ENCODE measurements around the gene PLD1.

PLD1 gene

DNA sequence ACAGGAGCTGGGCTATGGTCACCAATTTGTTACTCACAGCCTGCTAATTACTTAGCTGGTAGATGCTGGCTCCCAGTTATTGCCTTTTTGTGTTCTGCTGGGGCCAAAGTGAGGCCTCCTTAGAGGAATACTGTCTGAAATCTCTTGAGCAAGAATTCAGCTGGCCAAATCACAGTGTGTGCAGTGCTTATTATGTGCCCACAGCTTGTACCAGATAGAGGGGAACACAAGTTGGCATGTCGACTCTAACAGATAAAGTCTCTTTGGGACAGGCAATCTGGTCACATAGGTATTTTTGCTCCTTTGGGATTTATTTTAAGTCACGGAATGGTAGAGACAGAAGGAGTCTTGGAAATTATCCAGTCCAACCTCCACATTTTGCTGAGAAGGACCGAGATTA lies 26.6 kb upstream of the PLD1 start:
- DNase-seq (ENCODE audit: low read depth), result no peak

DNA sequence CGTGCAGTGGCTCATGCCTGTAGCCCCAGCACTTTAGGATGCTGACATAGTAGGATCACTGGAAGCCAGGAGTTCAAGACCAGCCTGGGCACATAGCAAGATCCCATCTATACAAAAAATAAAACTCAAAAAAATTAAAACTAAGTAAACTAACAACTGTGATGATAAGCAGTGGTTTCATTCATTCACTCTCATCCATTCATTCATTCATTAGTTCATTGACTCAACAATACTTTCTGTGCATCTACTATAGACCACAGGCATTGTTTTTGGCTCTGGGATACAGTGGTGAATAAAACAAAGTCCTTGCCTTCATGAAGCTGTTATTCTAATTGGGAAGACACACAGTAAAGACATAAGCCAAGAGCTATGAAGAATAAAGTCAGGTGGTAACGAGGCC lies 25.3 kb upstream of the PLD1 start:
- no peak for DNase-seq (ENCODE audit: low read depth)

DNA sequence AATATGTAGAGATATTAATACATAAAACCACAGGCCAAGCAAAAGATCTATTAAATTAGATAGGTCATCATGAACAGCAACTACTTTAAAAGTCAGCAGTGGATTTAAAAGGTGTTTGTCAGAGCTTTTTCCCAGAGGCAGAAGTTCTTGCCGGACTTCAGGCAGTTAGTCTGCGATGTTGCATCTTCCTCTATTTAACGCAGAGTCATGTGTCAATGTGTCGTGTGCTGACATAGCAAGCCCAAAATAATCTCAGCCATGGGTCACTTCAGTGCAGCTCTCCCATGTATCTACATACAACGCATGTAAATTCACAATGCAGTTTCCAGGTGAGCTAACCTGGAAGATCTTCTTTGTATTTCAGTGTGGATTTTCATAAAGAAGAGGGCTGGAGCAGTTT lies 24.8 kb upstream of the PLD1 start:
- DNase-seq (ENCODE audit: low read depth), result no peak

DNA sequence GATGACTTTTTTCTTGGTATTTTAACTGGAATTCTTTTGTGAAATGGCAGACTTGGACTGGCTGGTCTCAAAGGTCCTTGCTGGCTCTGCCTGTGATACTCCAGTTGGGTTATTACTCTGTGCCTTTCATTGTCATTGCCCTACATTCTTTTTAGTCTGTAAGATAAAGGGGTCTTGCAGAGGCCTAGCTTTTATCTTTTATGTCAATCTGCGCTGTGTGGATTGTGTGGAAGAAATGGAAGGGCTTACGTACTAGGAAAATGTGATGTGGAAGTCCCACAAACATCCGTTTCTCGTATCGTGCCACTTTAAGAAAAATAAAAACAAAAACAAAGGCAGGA lies 24.1 kb upstream of the PLD1 start:
- no peak for DNase-seq (ENCODE audit: low read depth)

DNA sequence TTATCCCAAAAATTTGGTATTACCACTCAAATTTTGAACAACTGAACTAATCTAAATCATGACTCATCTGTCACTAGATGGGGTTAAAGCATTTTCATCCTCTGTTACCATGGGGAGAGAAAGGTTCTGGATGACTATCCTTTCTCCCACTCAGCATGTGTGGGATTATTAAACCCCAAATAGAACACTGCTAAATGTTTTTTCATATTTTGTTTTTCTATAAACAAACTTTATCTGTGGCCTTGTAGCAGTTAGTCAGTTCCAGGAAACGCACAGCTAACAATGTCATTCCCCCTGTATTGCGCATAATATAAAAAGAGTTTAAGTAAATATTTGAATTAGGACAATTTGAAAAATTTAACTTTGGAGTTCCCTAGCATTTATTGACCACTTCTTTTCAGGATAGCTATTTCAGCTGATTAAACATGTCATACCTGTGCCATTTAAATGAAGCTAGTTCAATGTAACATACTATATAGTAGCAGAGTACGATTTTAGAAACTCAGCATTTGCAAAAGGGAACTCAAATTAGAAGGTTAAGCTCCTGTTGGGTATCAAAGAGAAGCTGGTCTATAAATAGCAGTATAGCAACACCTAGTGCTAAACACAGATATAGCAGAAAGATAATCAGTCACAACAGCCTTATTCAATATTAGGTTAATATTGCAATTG lies 23.6 kb upstream of the PLD1 start:
- DNase-seq (ENCODE audit: low read depth), result no peak

DNA sequence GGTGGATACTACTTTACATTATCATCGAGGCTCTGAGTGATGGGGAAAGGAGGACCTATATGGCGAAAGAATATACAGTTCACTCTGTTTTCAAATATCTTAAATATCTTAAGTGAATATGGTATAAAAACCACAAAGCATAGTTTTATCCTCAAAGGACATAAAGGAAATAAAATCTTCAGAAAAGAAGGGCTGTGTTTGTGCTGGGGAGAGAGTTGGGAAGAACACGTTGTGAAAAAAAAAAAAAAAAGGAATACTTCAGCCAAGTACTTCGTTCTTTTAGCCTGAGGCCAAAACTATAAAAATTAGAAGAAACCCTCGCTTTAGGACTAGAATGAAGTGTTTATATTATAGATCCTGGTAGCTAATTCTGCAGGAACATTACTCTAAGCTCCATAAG lies 22.7 kb upstream of the PLD1 start:
- no peak for DNase-seq (ENCODE audit: low read depth)

DNA sequence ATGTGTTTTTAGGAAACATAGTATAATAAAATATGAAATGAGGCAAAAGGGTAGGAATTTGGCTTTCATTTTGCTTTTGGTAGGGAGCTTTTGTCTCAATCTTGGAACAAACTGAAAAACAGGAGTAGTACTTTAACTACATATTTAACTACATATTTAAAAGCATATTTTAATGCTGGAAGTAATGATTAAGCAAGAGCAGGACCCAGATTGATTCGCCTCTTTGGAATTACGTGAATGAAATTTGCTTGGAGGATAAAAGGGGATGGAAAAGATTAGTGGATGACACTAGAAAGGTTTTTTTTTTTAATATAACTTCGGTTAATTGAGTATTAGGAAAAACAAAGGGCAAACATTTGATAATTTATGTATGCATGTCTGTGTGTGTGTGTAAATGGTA lies 21.7 kb upstream of the PLD1 start:
- DNase-seq (ENCODE audit: low read depth), result no peak

DNA sequence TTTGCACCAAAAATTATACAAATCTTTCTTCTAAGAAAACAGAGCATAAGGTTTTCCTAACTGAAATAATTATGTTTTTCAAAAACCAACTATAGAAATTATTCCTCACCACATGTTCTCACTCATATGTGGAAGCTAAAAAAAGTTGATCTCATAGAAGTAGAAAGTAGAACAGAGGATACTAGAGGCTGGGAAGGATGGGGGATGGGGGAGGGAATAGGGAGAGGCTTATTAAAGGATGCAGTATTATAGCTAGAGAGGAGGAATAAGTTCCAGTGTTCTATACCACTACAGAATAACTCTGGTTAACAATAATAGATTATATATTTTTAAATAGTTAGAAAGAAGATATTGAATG lies 20.2 kb upstream of the PLD1 start:
- no peak for DNase-seq (ENCODE audit: low read depth)

DNA sequence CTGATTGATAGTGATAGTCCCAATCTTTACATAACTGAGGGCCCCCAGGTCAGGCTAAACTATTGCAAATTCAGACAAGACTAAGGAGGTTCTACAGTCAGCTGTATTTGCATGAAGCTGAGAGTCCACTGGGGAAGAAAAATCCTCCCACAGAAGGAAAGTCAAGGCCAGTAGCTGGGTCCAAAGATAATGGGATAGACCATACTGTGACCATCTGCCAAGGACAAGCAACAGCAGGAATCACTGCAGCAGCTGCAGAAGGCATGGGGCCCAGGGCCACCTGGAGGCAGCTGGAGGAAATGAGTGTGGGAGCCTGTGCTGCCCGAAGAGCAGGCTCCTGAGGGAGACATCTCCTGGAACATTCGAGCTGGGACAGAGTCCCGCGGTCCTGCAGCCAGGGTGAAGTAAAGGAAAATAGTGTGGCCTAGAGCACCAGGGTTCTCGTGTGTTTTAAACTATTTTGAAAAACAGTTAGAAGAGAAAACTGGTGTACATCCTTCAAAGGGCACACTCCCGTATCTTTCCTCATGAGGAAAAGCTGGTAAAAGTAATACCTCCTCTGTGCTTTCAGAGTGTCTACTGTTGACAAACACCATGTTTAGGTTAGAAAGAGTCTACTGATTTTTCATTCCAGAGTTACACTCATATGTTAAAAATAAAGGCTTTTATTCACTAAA lies 19.7 kb upstream of the PLD1 start:
- DNase-seq (ENCODE audit: low read depth), result no peak

DNA sequence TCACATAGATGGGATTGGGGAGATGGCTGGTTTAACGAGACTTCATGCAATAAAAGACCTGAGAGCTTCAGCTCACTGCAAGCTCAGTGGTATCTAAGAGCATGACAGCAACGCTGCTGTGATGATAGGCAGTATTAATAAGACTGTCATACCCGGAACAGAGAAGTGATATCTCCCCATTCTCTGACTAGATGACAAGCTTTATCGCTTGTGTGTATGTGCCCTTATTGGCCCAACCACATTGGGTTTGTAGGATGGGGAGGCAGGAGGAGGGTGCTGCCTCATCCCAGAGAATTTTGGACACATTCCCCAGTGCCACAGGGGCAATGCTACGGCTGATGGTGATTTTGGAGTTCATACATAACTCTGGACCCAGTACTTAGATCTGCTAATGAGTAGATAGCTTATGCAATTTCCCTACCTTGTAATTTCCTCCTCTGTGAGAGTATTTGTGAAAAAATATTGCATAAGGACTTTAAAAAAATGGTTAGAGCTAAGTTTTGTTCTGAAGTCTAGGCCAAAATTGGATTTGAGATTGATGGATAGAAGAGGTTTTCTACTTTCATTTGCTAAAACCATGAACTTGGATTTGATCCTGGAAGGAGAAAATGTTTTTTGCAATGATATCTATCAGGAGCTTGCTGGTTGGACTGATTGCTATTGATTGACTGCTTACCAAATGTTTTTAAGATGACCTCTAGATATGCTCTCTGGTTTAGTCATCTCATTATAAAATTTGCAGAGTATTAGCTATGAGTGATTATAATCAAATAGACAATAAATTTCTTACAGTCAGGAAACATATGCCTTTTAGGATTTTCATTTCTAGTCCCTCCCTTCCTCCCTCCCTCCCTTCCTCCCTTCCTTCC lies 18.9 kb upstream of the PLD1 start:
- no peak for DNase-seq (ENCODE audit: low read depth)

DNA sequence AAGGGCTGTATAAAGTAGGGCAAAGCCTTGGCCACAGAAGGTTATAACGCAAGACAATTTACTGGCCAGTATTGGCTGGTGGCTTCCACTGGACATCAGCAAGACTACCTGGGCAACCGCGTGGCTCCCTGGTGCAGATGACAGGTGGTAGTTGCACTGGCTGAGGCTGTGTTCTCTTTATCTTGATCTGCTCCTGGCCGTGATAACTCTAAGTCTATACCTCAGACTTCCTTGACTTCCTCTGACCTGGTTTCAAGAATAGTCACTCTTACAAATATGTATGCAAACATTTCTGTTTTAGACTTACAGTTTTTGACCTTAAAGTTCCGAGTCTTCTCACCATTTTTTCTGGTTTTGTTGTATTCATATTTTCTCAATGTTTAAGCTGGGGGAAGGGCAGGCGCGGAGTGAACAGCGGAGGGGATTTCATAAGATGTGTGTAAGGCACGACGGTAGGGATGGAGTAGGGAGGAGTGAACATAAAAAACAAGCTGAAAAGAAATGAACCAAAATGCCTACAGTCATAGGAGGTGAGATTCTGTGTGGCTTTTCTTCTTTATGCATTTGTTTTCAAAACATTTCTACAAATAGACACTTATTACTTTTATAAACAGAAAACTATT lies 17.7 kb upstream of the PLD1 start:
- no peak for DNase-seq (ENCODE audit: low read depth)

DNA sequence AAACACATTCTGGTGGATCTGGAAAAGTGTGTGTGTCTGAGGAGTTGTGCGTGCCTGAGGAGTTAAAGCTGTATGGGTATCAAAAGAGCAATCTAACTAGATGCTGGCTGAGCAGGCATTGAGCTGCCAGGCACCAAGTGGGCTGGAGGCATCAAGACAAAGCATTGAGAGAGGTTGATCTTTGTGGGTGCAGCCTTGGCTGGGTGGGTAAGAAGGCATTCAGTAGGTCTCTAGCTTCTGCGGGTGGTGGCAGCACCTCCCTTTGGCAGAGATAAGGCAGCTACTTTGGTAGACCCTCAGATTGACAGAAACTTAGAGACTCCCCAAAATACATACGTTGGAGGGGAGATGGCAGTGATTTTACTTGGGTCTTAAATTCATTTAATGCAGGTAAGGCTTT lies 17.1 kb upstream of the PLD1 start:
- DNase-seq (ENCODE audit: low read depth), result no peak

DNA sequence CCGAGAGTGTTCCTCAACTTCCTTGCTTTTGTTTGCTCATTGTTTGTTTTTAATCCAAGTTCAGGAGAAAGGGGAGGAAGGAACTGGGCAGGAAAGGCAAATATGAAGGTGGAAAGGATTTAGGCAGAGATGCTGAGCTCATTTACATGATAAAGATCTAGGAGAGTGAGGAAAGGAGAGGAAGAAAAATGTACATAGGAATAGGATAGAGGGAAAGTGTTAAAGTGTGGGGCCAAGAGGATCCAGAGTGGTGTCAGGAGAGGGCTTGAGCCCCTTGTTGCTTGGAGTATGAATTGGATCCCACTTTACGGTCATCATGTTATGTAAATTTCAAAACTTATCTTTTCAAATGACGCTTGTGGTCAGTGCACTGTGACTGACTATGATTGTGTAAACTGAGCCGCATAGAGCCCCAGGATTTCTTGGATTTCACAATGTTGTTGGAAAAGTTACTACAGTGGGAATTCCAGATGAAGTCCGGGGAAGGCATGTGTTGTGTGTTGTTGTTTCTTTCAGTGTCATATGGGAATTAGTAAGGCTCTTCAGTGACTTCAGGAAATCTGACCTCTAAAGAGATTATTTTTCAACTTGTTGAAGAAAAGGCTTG lies 15.0 kb upstream of the PLD1 start:
- no peak for DNase-seq (ENCODE audit: low read depth)

DNA sequence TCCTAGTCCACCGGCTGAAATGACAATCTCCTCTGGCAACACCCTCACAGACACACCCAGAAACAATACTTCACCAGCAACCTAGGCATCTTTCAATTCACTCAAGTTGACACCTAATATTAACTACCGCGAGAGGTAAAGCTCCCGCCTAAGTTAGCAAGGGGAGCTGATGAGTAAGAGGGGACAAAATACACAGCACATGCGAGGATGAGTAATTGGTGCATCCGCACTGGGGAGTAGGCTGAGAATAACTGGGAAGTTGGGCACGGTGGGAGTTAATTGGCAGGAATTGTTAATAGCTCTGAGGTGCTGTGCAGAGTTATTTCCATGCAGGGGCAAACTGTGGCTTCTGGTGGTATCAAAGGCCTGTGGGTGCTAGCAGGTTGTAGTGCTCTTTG lies 14.5 kb upstream of the PLD1 start:
- DNase-seq (ENCODE audit: low read depth), result no peak

DNA sequence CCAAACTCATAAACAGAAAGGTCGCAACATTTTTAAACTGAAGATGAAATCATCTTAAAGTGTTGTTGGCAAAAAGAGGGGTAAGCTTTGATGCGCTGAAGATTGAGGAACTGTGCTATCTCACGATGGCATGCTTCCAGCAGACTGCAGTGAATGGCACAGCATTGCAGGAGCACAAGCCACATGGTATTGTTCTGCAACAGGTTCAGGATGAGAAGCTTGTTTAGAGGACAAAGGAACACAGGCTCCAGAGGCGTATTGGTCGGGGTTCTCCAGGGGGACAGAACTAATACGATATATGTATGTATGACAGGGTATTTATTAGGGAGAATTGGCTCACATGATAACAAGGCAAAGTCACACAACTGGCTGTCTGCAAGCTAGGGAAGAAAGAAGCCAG lies 13.8 kb upstream of the PLD1 start:
- DNase-seq (ENCODE audit: low read depth), result no peak

DNA sequence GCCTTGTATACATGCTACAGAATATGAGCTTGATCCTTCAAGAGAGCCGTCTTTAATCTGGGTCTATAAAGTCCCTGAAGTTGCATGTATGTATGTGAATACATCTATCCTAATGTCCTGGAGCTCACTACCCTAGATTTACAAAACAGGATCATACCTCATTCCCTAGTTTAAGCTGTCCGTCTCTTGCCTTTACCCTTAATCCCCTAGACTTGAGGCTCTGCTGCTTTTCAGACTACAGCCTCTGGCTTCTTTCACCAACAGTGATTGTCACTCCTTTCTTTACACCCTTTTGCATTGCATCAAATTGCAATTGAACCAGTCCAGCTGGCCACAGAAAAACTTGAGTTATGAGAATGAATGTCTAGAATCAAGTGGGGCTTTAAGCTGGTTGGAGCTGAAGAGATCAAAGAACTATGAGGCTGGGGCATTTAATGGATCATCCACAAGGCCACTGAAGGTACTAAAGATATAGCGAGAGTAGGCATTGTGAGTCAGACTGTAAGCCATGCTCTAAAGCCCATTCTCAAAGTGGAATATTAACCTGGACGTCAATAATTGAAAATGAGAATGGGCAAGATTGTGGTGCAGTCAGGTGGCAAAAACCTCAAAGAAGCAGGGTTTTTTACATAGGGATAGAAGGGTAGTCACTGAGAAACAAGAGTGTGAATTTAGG lies 12.3 kb upstream of the PLD1 start:
- DNase-seq (ENCODE audit: low read depth), result no peak

DNA sequence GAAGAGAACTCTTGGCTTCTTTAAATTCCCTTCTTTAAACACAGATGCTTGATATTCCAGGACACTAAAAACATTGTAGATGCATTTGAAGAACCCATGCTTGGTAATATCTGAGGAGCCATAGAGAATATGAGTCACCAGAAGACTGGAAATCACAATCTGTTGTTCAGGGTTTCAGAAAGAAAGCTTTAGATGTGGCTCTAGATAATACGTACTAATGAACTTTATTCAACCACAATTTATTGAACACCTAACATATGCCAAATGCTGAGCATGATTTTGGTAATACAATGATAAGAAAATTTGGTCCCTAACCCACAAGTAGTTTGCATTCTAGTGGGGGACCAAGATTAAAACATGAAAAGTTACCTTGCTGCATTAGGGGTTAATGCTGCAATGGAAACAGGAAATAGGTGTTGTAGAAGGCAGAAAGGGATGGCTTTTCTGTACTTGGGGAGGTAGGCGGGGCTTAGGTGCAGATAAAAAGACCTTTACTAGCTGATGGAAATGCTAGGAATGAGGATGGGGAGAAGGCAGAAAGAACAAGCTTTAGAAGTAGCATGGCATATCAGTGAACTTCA lies 11.6 kb upstream of the PLD1 start:
- no peak for DNase-seq (ENCODE audit: low read depth)

DNA sequence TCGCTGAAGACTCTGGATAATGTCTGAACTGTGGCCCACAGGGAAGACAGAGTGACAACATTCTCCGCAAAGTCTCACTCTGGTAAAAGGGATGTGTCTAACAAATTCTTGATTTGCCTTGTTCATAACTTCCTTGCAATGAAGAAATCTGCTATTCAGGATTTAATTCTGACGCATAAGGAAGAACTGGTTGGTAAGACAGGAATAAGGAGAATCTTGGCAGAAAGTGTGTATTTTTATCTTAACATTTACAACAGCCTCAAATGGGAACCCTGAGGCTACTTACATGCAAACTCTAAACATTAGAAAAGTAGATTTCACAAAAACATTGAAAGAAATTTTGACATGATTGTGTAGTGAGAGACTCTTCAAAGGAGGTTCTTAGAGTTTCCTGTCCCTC lies 10.8 kb upstream of the PLD1 start:
- no peak for DNase-seq (ENCODE audit: low read depth)

DNA sequence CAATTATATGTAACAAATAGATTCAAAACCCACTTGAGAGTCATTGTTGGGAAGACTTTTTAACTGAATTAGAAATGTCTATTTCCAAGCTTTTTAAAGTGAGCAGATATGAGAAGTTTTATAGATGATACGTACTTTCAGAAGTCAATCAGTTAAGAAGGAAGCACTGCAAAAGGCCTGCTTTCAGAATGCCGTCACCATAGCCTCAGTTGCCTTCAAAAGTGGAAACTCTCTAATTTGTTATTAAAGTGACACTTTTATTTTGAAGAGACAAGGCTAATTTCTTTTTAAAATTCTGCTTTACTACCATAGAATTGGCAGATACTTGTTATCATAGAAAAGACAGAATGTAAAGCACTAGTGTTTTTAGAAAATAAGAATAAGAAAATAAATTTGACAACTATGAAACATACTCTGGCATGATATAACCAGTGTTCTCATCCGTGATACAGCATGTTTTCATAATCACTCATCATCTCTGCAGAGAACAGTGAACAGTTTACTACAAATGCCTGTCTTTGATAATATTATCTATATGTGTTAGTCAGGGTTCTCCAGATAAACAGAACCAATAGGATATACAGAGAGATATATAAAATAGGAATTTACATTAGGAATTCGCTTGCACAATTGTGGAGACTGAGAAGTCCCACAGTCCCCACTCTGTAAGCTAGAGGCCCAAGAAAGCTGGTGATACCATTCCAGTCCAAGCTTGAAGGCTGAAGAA lies 7.0 kb upstream of the PLD1 start:
- DNase-seq (ENCODE audit: low read depth), result no peak

DNA sequence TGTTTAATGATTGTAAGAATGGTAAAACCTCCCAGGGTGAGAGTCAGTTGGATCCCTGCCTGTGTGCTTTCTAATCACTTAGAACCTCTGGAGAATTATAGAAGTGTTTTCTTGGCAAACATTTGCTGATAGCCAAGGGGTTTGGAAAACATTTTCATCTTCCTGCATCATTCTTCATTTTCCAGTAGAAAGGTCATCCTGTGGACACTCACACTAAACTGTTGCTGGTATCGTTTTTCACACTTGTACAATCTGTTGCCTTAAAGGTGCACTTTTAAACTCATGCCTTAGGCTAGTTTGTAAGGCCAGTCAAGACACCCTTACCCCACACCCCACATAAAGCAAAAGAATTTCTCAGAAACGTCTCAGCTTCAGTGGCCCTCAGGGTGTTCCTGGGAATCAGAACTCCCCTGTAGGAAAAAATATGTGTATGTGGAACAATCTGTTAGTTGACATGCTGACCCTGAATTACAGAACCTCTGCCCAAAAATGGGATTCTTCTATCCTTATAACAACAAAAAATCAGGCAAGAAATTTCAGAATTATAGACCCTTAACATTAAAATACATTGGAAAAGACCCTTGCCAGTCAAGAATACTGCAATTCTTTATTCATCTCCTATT lies 5.8 kb upstream of the PLD1 start:
- DNase-seq (ENCODE audit: low read depth), result no peak

Data from stimulated activated CD8-positive, alpha-beta memory T cell treated with anti-CD3 and anti-CD28 coated beads, Interleukin-12 subunit alpha, Interleukin-12 subunit beta, amount 100 ng/mL, for 4 hours (primary cell).